HPDE6-E6E7 (cell line): Measurements from ENCODE around the gene BCKDHB.

Source experiments
- DNase-seq: peaks from one replicate; pipeline ENCODE4 v3.0.0; 2011; ENCODE audit warnings: missing footprints; ENCODE audit errors: extremely low spot score

The BCKDHB gene

GRCh38 chr6:80382811-80383210 is 276.3 kb downstream of the BCKDHB start:
- no peak for DNase-seq

GRCh38 chr6:80388507-80388906 is 282.0 kb downstream of the BCKDHB start:
- DNase-seq, result no peak
